Skin of body (tissue), 2 donors: ENCODE results near the gene ANXA6. TPM values are rescaled to one million over a fixed set of nuclear protein-coding genes. Genes with fewer than 3 reads are reported as not detected.
"Not testable (repeated sequence)": the region's sequence is repeated elsewhere in the genome, so short reads cannot be mapped to it uniquely, and the experiment has no call there.

Source experiments
- DNase-seq: peaks from one replicate; lab custom pipeline; 2025; lab: John Stamatoyannopoulos, UW
- total RNA-seq: library from RNA; depleted of rRNA; stranded (reverse); fragments of >200 nt; gene quantifications from one replicate; pipeline ENCODE4 v1.2.3, GENCODE V29; 2014

ANXA6 gene
- total RNA-seq, 1 donor from 2014 or later, result 182 TPM

GRCh38 chr5:151181818-151182523 lies 24.4 kb upstream of the ANXA6 start:
- DNase-seq, result no peak

GRCh38 chr5:151180291-151180690 lies 22.7 kb upstream of the ANXA6 start:
- DNase-seq, result no peak

DNA sequence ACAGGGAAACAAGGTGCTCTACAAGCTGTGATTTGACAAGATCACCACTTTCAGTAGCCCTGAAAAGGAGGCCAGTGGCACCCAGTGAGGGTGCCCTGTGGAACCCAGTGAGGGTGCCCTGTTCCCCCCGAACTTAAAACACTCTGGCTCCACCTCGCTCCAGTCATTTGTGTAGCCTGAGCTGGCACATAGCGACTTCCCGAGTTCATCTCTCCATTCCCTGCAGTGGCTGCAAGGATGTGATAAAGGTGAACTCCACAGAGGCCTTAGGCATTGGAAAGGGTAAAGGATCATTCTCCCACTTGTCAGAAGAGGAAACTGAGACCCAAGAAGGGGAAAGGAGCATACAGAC lies 21.9 kb upstream of the ANXA6 start:
- DNase-seq, result no peak

DNA sequence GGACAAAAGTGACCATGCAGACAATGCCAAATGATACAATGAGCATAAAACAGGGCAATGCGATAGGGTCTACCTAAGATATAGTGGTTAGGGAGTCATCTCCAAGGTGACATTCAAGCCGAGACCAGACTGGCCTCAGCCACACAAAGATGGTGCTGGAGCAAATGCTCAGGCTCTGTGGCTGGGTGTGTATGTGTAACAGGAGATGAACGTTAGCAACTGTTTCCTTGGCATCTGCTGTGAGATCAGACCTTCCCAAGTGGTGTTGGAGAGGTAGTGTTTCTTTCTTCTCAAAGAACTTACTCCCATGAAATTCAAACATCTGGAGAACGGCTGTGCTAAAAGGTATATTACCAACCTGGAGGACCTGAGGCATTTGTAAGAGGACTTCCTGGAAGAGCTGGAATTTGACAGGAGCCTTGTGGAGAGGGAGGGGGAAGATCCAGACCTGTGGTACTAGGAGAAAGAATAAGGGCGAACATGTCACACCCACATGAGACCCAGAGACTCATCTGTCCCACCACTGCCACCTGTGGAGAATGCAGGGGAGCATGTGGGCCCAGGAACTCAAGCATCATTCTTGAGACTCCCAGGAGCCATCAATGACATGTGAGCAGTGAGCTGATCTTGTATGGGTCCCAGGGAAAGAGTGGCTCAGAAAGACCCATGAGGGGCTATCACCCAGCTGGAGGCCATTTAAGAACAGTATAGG lies 21.4 kb upstream of the ANXA6 start:
- DNase-seq, result no peak

- no peak for DNase-seq
Observed at GRCh38 chr5:151178372-151178771, 20.8 kb upstream of the ANXA6 start.

GRCh38 chr5:151176268-151176667 lies 18.7 kb upstream of the ANXA6 start:
- DNase-seq, result not testable (repeated sequence)

DNA sequence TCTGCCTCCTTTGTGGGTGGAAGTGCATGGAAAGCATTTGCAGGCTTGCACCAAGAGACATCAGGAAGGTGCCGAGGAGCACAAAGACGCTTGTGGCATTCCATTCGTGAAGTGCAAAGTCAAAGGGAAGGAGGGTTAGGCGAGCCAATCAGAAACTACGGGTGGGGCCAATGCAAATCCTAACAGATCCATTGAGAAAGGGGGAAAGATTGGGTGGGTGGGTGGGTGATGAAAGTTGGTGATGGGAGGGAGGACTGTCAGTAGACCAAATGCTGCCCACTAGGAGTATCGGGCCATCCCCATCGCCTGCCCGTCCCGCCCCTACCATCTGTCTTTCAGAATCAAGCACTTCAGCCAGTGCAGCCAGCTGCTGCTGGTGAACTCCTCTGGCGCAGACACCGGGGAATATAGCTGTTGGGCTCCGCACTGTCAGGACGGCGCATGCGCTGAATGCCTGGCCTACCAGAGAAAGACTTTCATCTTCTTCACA lies 17.1 kb upstream of the ANXA6 start:
- DNase-seq, result no peak

- DNase-seq, result no peak
Observed at GRCh38 chr5:151173711-151174611, 16.4 kb upstream of the ANXA6 start.

DNA sequence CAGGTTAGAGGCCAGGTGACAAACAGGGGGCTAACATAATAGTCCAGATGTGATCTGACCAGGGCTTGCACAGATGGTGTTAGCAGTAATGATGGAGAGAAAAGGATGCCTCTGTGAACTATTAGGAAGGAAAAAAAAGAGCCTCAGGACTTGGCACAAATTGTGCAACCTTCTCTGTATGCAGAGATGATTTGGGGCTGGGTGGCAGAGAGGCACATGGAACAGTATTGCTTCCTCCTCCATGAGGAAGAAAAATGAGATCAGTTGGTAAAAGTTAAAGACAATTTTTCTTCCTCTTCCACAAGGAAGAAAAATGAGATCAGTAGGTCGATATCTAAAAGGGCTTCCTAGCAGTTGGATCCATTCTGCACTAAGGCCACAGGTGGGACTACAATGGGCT lies 13.9 kb upstream of the ANXA6 start:
- no peak for DNase-seq

- DNase-seq, result no peak
Observed at GRCh38 chr5:151168602-151169344, 11.2 kb upstream of the ANXA6 start.

DNA sequence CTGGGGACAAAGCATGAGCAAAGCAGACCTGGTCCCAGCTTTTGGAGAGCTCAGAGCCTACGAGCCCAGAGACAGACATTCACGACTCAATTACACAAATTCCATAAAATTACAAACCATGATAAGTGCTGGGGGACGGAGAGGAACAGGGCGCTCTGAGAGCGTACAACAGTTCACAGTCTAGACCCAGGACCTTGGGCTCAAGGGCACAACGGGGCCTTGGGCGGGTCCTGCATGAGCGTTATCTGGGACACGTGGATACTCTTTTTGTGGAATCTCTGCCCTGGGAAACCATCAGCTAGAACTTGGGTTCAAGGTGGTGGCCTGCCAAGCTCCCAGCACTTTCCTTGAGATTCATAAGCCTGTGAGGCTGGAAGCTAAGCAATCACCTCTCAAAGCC lies 9.4 kb upstream of the ANXA6 start:
- no peak for DNase-seq

- DNase-seq, result peak; percentile 69
Observed at GRCh38 chr5:151164687-151165392, 7.3 kb upstream of the ANXA6 start.

GRCh38 chr5:151162776-151163175 lies 5.2 kb upstream of the ANXA6 start:
- DNase-seq, result no peak

DNA sequence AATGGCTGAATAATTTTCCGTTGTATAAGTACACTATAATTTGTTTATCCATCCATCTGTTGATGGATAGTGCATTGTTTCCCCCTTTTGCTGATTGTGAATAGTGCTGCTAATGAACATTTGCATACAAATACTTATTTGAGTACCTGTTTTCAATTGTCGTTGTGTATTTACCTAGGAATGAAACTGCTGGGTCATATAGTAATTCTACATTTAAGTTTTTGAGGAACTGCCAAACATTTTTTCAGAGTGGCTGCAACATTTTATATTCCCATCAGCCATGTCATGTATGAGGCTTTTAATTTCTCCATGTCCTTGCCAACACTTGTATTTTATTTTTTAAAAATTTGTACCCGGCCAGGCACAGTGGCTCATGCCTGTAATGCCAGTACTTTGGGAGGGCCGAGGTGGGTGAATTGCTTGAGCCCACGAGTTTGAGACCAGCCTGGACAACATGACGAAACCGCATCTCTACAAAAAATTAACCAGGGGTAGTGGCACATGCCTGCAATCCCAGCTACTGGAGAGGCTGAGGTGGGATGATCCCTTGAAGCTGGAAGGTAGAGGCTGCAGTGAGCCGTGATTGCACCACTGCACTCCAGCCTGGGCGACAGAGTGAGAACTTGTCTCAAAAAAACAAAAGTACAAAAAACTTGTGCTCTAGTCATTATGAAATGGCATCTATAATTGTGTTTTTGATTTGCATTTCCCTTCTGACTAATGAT lies 2.2 kb upstream of the ANXA6 start:
- no peak for DNase-seq

- no peak for DNase-seq
Observed at GRCh38 chr5:151158287-151158661, 695 bp upstream of the ANXA6 start.

DNA sequence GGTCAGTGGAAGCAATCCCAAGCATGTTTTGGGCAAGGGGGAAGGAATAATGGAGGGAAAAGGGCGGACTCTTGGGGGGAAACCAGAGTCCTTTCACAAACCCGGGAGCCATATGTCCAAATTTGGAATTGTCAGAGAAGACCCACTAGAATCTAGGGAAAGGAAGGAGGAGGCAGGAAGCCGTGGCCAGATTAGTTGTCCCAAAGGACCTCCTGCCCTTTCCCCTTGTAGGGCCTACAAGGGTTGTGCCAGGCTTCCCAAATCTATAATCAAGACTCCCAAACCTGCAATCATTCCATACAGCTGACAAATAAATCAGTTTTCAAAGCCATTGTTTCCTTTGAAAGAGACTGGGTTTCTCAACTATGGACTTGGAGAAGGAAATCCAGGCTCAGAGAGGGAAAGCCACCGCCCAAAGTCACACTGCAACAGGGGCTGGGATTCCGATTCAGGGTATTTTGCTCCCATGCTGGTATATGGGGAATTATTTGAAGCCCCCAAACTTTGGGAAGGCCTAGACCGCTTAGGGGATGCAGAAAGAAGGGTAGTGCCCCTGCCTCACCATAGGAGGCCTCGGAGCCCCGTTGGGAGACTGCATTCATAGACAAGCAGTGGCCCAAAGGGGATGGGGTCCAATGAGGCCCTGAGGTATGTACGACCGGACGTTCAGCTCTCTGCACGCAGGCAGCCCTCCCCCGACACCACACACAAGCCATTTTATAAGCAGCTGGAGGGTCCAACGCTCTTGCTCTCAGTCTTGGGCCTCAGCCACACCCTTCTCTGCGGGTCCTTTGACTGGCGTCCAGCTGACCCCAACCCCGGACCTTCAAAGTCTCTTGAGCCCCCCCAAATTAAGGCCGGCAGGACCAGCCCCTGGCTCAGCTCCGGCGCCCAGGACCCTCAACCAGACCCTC lies 815 bp downstream of the ANXA6 start:
- DNase-seq, result no peak

GRCh38 chr5:151155775-151156506 lies 1.6 kb downstream of the ANXA6 start:
- DNase-seq, result peak; percentile 63
